Esophagus muscularis mucosa (tissue), 4 donors: ENCODE results near the gene NBEAL2. TPM values are rescaled to one million over a fixed set of nuclear protein-coding genes. Genes with fewer than 3 reads are reported as not detected.

Experiments
- DNase-seq: peaks from one replicate; pipeline ENCODE4 v3.0.0-alpha.2; 2017; ENCODE audit errors: extremely low spot score
- H3K27ac ChIP-seq, 4 donors: fragments of 200-600 bp; sonication (generic); replicated peaks in 1 of 4; 1 replicate in 3 of 4; 2 replicates in 1 of 4; pipeline ENCODE4 v1.5.1; 2016 to 2019; ENCODE audit warnings: mild to moderate bottlenecking in 1 of 4
- H3K27me3 ChIP-seq, 4 donors: fragments of 200-600 bp; sonication (generic); one replicate each; pipeline versions ENCODE4 v1.5.1 to v1.6.0; 2016 to 2019
- H3K36me3 ChIP-seq, 4 donors: fragments of 200-600 bp; sonication (generic); one replicate each; pipeline ENCODE4 v1.5.1; 2016 to 2019
- H3K4me1 ChIP-seq, 4 donors: fragments of 200-600 bp; sonication (generic); one replicate each; pipeline ENCODE4 v1.5.1; 2016 to 2019
- H3K4me3 ChIP-seq, 4 donors: fragments of 200-600 bp; sonication (generic); 1 replicate in 2 of 4; 2 replicates in 2 of 4; pipeline ENCODE4 v1.5.1; 2016 to 2019; ENCODE audit warnings: mild to moderate bottlenecking in 4 of 4, moderate library complexity in 1 of 4
- H3K9me3 ChIP-seq, 4 donors: fragments of 200-600 bp; sonication (generic); 1 replicate in 3 of 4; 2 replicates in 1 of 4; pipeline ENCODE4 v1.5.1; 2016 to 2019
- EP300 ChIP-seq: sonication (generic); formaldehyde crosslinking; IDR thresholded peaks from one replicate; pipeline ENCODE4 v1.6.1; 2017; ENCODE audit warnings: antibody characterized with exemption
- POLR2A ChIP-seq: fragments of 450-650 bp; IDR thresholded peaks from one replicate; pipeline ENCODE4 v1.6.1; 2017; ENCODE audit warnings: antibody characterized with exemption, moderate library complexity, mild to moderate bottlenecking, low read depth
- POLR2AphosphoS5 ChIP-seq, 2 donors: sonication (generic); formaldehyde crosslinking; IDR thresholded peaks; one replicate each; pipeline ENCODE4 v1.6.1; 2017; ENCODE audit warnings: antibody characterized with exemption in 2 of 2
- WGBS: methylation state at CpG from one replicate; pipeline ENCODE4 v1.1.5; 2018; 5-methylcytosine and 5-hydroxymethylcytosine counted together
- intact Hi-C: fragments of 100-400 bp; cut with DNase I; formaldehyde crosslinking; loops from one replicate; pipeline ENCODE4 v1.15.1; 2023
- total RNA-seq, 4 donors: library from RNA; depleted of rRNA; stranded (reverse); fragments of >200 nt; gene quantifications; one replicate each; pipeline versions ENCODE4 v1.1.0 to v1.2.1, GENCODE V29; 2016
- TF ChIP-seq, protein P1 (sequence below), 3 experiments: fragments of 200-600 bp in 2 of 3; fragments of 450-650 bp in 1 of 3; sonication (generic) in 2 of 3; IDR thresholded peaks; one replicate each; pipeline ENCODE4 v1.5.1; 2017 to 2019; ENCODE audit warnings: antibody characterized with exemption in 3 of 3, mild to moderate bottlenecking in 2 of 3, moderate library complexity in 1 of 3

NBEAL2 gene
- total RNA-seq, 4 donors from 2014 or later: 16.6 to 22.1 (median 21.2) TPM

- 54% methylated on average over 3 of the region's 23 CpGs for WGBS
- peak overlapping the region; percentile 86 to 93 (median 90) for H3K27ac ChIP-seq
- peaks cover 0 to 48% (median 31%) of the 10 kb centered on the region in 4 donors for H3K36me3 ChIP-seq
- intact Hi-C loops: no loop called here
- peaks cover 12 to 15% (median 15%) of the 10 kb centered on the region in 4 donors for H3K4me1 ChIP-seq
- TF ChIP-seq, protein P1, sequence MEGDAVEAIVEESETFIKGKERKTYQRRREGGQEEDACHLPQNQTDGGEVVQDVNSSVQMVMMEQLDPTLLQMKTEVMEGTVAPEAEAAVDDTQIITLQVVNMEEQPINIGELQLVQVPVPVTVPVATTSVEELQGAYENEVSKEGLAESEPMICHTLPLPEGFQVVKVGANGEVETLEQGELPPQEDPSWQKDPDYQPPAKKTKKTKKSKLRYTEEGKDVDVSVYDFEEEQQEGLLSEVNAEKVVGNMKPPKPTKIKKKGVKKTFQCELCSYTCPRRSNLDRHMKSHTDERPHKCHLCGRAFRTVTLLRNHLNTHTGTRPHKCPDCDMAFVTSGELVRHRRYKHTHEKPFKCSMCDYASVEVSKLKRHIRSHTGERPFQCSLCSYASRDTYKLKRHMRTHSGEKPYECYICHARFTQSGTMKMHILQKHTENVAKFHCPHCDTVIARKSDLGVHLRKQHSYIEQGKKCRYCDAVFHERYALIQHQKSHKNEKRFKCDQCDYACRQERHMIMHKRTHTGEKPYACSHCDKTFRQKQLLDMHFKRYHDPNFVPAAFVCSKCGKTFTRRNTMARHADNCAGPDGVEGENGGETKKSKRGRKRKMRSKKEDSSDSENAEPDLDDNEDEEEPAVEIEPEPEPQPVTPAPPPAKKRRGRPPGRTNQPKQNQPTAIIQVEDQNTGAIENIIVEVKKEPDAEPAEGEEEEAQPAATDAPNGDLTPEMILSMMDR (IDR thresholded peaks at IDR 0.05): no peak
- no peak for TF ChIP-seq POLR2AphosphoS5 (IDR thresholded peaks at IDR 0.05)
- no peak for TF ChIP-seq POLR2A
- no peak for TF ChIP-seq EP300
- peak overlapping the region; percentile 63 to 76 (median 70) for H3K4me3 ChIP-seq
- H3K27me3 ChIP-seq: no peaks in the 10 kb centered on the region
- H3K9me3 ChIP-seq: no peaks in the 10 kb centered on the region
- DNase-seq: no peak
These were observed 29.4 kb downstream of the NBEAL2 start for GRCh38 chr3:47008851-47009224.

GRCh38 chr3:47009225-47010110 lies 30.0 kb downstream of the NBEAL2 start:
- intact Hi-C loops: no loop called here
- Histone ChIP-seq H3K9me3 (no peaks in the 10 kb centered on the region), H3K27me3 (no peaks in the 10 kb centered on the region), H3K4me1 (peaks cover 12 to 15% (median 15%) of the 10 kb centered on the region in 4 donors), H3K36me3 (peaks cover 0 to 48% (median 28%) of the 10 kb centered on the region in 4 donors), H3K27ac (peak overlapping the region; percentile 86 to 93 (median 90)), H3K4me3 (peak overlapping the region; percentile 63 to 76 (median 70))
- DNase-seq: peak; percentile 96
- 5% methylated on average over 37 of the region's 85 CpGs for WGBS
- TF ChIP-seq, protein P1 (IDR thresholded peaks at IDR 0.05): peak in 1 of 3 experiments; percentile 3
- TF ChIP-seq POLR2AphosphoS5 (IDR thresholded peaks at IDR 0.05): peak; percentile 89 to 94
- peak; percentile 69 for TF ChIP-seq POLR2A
- no peak for TF ChIP-seq EP300

DNA sequence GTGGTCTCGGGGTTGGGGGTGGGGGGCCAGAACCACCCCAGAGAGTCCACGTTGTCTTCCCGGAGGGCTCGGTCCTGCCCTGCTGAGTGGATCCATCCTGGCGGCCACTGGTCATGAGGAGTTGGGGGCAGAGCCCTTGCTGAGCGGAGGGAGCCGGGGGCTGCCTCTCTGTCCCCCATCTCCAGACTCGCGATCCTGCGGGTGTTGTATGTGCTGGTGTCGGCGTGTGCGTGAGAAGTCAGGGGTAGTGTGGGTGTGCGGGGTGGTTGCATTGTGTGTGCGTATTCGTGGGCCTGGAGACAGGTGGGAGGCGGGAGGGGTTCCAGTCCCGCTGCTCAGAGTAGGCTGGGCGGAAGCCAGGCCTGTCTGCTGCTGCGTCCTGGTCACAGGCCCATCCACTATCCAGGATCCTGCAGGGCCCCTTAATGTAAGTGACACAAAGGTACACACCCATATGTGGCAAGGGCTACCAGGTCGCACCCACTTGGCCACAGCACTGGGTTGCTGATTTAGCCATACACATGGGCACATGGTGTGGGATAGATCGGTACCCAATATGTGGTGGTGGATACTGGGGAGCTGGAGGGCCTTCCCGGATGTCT lies 30.7 kb downstream of the NBEAL2 start:
- TF ChIP-seq POLR2AphosphoS5 (IDR thresholded peaks at IDR 0.05) (no peak), POLR2A (no peak), EP300 (no peak)
- TF ChIP-seq, protein P1 (IDR thresholded peaks at IDR 0.05): no peak
- intact Hi-C loops: no loop called here
- H3K27ac ChIP-seq: peak overlapping the region; percentile 86 to 93 (median 90)
- H3K4me1 ChIP-seq: peaks cover 12 to 15% (median 15%) of the 10 kb centered on the region in 4 donors
- H3K9me3 ChIP-seq: no peaks in the 10 kb centered on the region
- peak overlapping the region; percentile 63 to 76 (median 70) for H3K4me3 ChIP-seq
- H3K27me3 ChIP-seq: no peaks in the 10 kb centered on the region
- no peak for DNase-seq
- WGBS: 81% methylated on average over 16 of the region's 23 CpGs
- peaks cover 0 to 48% (median 23%) of the 10 kb centered on the region in 4 donors for H3K36me3 ChIP-seq

- H3K9me3 ChIP-seq: no peaks in the 10 kb centered on the region
- intact Hi-C loops: no loop called here
- no peak overlapping the region for H3K4me3 ChIP-seq
- TF ChIP-seq EP300 (no peak), POLR2AphosphoS5 (IDR thresholded peaks at IDR 0.05) (no peak), POLR2A (no peak)
- TF ChIP-seq, protein P1 (IDR thresholded peaks at IDR 0.05): no peak
- H3K27me3 ChIP-seq: no peaks in the 10 kb centered on the region
- no peak for DNase-seq
- peaks cover 12 to 15% (median 15%) of the 10 kb centered on the region in 4 donors for H3K4me1 ChIP-seq
- 87% methylated on average over 5 of the region's 5 CpGs for WGBS
- H3K27ac ChIP-seq: peak overlapping the region in 3 of 4 donors; percentile 86 to 93 (median 91)
- H3K36me3 ChIP-seq: peaks cover 0 to 48% (median 22%) of the 10 kb centered on the region in 4 donors
These were observed 31.4 kb downstream of the NBEAL2 start for GRCh38 chr3:47010910-47011309.
